Stimulated activated CD4-positive, alpha-beta T cell treated with anti-CD3 and anti-CD28 coated beads, Interleukin-12 subunit alpha, Interleukin-12 subunit beta, amount 100 ng/mL, for 48 hours (primary cell): ENCODE data around the gene MEX3A.
"Not testable (repeated sequence)": the region's sequence is repeated elsewhere in the genome, so short reads cannot be mapped to it uniquely, and the experiment has no call there.

ENCODE experiments used
- DNase-seq, 3 donors: peaks; one replicate each; pipeline ENCODE4 v3.0.0-alpha.2; 2020; ENCODE audit warnings: low read depth in 2 of 3, low spot score in 1 of 3

MEX3A gene

DNA sequence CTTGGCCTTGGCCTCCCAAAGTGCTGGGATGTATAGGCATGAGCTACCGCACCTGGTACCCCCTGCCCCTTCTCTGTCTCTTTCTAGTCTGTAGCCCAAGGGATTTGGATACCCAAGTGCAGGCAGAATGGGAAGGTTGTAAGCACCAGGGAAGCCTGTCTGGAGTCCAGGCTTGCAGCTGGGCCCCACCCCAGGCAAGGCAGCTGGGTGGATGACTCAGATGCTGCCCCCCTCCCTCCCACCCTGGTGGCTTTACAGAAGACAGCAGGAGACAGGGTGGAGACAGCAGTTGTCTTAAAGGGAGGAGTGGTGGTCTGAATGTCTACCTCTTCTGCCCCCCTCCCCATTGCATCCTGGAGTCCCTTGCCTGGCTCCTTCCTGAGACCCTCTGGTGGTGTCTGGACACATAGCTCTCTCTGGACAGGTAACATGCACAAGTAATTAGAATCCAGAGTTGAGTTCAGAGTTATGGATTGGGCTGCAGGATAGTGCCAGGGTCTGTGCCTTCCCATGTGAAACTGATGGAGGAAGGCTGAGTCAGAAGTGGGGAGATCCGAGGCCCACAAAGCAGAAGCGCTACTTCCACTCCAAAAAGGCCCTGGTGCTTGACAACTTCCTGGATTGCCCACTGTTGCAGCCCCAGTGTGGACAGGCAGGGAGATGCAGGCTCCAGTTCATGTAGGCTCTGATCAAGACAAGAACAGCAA lies 37.4 kb upstream of the MEX3A start:
- no peak for DNase-seq

- DNase-seq = no peak
Observed at GRCh38 chr1:156118177-156118868, 36.1 kb upstream of the MEX3A start.

- no peak for DNase-seq
Observed at GRCh38 chr1:156117414-156118176, 35.3 kb upstream of the MEX3A start.

DNA sequence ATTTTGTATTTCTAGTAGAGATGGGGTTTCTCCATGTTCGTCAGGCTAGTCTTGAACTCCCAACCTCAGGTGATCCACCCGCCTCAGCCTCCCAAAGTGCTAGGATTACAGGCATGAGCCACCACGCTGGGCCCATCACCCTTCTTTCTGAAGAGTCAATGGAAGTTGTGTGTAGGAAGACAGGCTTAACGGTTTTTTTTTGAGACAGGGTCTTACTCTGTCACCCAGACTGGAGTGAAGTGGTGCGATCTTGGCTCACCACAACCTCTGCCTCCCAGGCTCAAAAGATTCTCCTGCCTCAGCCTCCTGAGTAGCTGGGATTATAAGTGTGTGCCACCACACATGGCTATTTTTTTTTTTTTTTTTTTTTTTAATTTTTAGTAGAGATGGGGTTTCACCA lies 34.5 kb upstream of the MEX3A start:
- not testable (repeated sequence) for DNase-seq

GRCh38 chr1:156115514-156116374 lies 33.5 kb upstream of the MEX3A start:
- no peak for DNase-seq

- DNase-seq = no peak
Observed at GRCh38 chr1:156114919-156115513, 32.8 kb upstream of the MEX3A start.

DNA sequence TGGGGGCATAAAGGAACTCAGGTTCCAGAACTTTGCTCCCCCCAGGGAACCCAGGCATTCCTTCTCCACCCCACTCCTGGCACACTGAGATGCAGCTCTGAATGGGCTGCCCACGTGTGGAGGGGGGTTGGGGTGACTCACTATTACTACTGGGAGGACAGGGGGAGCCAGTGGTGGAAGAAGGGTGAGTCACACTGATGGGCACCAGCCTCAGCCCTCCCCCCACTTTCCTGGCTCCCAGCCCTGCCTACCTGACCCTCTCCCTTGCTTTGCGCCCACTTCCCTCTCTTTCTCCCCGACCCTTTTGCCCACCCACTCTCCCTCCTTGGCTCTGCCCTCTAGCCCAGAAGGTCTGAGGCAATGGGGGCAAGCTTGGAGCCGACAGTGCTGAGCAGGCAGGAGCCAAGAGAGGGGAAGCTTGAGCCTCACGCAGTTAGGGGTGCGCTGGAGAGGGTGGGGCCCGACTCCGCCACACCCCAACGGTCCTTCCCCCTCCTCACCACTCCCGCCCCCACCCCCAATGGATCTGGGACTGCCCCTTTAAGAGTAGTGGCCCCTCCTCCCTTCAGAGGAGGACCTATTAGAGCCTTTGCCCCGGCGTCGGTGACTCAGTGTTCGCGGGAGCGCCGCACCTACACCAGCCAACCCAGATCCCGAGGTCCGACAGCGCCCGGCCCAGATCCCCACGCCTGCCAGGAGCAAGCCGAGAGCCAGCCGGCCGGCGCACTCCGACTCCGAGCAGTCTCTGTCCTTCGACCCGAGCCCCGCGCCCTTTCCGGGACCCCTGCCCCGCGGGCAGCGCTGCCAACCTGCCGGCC lies 32.0 kb upstream of the MEX3A start, which contains the start of gene LMNA:
Gene LMNA (plus strand): TSS at position 611 of the 818 bp plus-strand sequence. CDS start 208 bp downstream, outside the sequence.
- DNase-seq = peak; percentile 67 to 77 (median 69)

DNA sequence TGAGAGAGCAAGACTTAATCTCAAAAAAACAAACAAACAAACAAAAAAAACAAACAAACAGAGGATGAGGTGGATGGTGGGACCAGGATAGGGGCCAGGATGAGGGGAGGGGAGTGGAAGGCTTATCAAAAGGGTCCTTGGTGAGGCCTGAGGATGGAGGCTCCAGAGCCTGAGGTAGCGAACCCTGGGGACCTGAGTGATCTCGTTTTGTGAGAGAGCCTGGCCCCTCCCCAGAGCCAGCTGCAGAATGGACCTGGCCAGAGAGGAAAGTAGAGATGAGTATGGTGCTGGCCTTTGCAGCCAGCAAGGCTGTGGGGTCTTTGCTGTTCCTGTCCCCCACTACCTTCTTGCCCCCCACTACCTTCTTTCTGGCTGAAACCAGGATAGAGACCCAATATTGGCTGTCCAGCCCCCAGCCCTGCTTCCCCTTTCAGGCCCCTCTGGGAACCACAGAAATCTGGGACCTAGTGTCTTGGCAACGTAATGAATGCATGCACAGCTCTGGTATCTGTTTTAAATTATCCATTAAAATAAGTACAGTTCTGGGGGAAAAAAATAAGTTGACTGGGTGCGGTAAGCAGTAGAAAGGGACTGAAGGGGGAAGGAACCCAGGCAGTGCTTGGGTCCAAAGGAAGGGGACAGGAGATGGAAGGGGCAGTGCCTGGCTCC lies 31.2 kb upstream of the MEX3A start:
- no peak for DNase-seq

DNA sequence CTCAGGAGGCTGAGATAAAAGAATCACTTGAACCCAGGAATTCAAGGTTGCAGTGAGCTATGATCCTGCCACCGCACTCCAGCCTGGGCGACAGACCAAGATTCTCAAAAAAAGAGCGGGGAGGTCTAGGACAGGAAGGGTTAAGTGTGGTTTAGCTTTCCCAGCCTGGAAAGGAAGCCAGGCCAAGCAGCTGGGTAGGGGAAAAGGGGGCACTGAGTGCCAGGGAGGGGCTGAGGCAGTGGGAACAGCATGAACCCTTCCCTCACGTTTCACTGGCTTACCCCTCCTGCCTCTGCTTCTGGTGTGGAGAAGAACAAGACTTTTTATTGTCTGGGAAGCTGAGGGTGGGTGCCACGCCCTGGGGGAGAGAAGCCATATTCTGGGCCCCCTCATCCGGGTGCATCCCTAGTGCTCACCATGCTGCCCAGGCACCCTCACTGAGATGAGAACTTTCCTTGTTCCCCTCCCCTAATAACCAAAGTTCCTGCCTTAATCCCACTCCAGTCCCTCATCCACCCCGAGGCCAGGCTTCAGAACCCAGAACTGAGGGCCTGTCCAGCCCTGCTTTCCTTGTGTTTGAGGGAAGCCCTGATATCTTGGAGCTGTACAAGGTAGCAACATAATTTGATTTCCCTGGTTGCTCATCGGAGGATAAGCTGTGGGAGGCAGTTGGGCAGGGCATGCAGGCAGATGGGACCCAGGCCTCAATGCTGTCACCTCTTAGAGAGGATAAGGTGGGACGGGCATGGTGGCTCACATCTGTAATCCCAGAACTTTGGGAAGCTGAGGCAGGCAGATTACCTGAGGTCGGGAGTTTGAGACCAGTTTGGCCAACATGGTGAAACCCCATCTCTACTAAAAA lies 30.2 kb upstream of the MEX3A start:
- DNase-seq = no peak

DNA sequence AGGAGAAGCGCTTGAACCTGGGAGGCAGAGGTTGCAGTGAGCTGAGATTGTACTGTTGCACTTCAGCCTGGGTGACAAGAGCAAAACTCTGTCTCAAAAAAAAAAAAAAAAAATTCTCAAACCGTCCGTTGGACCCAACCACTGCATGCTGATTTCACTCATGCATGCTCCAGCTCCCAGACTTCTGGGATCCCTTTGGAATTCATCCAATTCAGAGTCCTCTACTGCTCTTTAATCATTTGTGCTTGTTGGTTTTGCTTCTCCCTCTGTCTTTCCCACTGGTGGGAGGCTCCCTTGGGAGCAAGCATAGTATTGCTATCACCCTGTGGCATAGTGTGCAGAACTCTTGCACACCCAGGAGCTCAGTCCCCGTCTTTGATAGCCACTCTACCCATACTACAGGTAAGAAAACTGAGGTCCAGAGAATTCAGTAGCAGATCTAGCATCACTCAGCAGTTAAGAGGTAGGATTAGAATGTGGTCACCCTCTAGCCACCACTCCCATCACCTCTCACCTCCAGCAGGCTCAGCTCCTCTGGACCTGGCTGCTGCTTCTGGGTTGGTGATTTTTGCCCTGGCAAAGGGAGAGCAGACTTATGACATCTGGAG lies 29.2 kb upstream of the MEX3A start:
- no peak for DNase-seq

GRCh38 chr1:156110252-156110651 lies 28.0 kb upstream of the MEX3A start:
- no peak for DNase-seq

- no peak for DNase-seq
Observed at GRCh38 chr1:156108664-156109241, 26.5 kb upstream of the MEX3A start.

DNA sequence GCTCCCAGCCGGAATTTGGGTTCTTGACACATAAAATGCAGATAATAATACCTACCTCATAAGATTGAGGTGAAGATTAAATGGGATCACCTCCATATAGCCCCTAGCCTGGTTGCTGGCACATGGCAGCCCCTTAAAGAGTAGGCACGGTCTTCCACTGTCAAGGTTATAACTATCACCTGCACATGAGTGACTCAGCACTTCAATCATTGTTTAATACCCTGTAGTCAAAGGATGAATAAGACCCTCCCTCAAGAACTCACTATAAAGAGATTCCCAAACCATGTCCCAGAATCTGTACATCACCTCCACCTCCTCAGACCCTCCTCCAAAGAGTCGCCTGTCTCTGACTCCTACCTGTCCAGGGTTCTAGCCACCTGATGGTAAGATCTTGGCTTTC lies 25.8 kb upstream of the MEX3A start:
- no peak for DNase-seq

DNA sequence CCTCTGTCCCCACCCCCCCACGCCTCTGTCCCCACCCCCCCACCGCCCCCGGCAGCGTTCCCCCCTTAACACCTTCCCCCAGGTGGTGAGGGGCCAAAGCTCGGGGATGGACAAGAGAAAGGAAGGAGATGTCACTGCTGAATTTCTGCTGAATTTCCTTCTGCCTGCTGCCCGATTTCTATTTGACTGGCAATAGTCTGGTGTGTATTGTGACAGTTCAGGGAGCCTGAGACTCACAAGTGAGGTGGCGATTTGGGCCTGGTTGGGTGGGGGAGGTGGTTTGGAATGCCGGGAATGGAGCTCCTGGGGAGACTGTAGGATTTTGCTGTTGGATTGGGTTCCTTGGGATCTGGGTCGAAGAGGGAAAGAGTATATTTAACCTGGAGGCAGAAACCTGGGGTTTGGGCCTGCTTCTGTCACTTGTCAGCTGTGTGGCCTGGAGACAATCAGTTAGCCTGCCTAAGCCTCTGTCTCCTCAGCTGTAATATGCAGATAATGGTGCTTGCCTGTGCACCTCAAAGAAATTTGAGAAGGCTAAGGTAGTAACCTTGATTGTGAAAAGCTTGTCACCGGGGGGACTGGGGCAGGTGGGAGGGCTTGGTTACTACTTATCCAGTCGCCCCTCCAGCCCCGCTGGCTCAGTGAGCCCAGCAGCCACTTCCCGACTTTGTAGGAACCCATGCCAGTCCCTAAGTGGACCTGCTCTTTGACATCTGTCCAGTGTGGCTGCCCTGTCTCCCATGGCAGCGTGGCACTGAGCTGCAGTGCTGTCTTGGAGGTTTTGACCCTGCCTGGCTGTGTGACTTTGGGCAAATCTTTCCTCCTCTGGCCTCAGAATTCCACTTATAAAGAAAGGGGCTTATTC lies 24.6 kb upstream of the MEX3A start:
- no peak for DNase-seq

GRCh38 chr1:156104861-156105832 lies 22.9 kb upstream of the MEX3A start:
- no peak for DNase-seq
